ENCODE measurements around the gene STAT3.
"Not testable (repeated sequence)": the region's sequence is repeated elsewhere in the genome, so short reads cannot be mapped to it uniquely, and the experiment has no call there.

The STAT3 gene

GRCh38 chr17:42346481-42346880 is 41.8 kb downstream of the STAT3 start:
- no peak for DNase-seq (ENCODE audit: low read depth)

GRCh38 chr17:42345396-42346073 is 42.7 kb downstream of the STAT3 start:
- DNase-seq (ENCODE audit: low read depth): no peak

DNA sequence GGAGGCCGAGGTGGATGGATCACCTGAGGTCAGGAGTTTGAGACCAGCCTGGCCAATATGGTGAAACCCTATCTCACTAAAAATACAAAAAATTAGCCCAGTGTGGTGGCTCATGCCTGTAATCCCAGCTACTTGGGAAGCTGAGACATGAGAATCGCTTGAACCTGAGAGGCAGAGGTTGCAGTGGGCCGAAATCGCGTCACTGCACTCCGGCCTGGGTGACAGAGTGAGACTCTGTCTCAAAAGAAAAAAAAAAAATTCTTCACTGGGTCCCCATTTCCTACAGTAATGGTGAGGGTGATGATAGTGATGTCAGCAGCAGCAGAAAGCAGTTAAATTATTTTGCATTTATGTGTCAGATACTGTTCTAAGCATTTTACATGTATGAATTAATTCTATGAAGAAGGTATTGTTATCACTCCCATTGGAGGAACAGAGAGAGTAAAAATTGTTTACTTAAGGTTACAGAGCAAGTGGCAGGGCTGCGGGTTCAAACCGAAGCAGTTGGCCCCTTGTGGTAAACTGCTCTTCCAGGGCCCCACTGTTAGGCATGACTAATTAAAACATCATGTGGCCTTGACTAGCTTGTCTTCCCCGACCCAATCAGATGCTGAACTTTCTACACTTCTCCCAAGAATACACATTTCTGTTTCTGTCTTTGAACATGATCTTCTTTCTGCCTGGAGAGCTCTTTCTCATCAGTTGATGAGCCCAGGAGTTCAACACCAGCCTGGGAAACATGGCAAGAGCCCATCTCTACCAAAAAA is 45.8 kb downstream of the STAT3 start:
- DNase-seq (ENCODE audit: low read depth): no peak

GRCh38 chr17:42341568-42341967 is 46.7 kb downstream of the STAT3 start:
- DNase-seq (ENCODE audit: low read depth): no peak

GRCh38 chr17:42340691-42341127 is 47.5 kb downstream of the STAT3 start:
- no peak for DNase-seq (ENCODE audit: low read depth)

DNA sequence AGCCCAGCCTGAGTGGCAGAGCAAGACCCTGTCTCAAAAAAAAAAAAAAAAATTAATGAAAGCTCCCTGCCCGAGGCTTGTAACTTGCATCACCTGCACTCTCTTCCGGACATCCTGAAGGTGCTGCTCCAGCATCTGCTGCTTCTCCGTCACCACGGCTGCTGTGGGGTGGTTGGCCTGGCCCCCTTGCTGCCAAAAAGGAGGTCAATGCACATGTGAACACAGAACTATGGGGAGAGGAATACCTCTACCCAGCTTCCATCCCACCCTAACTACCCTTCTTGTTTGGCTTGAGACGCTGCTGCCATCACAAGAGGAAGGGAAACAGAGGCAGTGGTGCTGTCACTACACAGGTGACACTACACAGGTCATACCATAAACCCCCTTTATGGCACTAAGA is 49.0 kb downstream of the STAT3 start:
- no peak for DNase-seq (ENCODE audit: low read depth)

- DNase-seq (ENCODE audit: low read depth): no peak
Measured at GRCh38 chr17:42338427-42338985, 49.7 kb downstream of the STAT3 start.

DNA sequence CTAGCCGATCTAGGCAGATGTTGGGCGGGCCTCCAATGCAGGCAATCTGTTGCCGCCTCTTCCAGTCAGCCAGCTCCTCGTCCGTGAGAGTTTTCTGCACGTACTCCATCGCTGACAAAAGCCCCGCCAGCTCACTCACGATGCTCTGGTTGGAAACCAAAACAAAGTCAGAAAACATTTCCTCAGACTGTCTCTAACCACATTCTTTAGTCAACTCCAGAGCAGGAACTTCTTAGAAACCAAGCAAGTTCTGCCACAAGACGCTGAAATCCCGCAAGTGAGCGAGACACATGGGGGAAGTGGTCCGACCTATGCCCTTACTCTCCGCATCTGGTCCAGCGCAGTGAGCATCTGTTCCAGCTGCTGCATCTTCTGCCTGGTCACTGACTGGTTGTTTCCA is 50.8 kb downstream of the STAT3 start:
- no peak for DNase-seq (ENCODE audit: low read depth)

DNA sequence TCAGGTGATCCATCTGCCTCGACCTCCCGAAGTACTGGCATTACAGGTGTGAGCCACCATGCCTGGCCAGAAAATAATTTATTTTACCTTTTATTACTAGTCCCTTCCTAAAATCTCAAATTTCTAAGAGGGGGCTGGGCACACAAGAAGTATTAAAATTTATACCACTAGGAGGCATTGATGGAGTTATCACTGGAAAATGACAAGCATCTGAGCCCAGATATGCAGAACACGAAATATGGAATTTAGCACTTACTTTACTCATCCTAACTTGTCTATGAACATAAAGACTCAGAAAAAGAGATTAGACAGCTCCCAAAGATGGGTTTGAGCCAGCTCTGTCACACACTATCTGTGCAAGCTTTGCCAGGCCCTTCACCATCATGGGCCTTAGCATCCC is 53.6 kb downstream of the STAT3 start:
- DNase-seq (ENCODE audit: low read depth): no peak

DNA sequence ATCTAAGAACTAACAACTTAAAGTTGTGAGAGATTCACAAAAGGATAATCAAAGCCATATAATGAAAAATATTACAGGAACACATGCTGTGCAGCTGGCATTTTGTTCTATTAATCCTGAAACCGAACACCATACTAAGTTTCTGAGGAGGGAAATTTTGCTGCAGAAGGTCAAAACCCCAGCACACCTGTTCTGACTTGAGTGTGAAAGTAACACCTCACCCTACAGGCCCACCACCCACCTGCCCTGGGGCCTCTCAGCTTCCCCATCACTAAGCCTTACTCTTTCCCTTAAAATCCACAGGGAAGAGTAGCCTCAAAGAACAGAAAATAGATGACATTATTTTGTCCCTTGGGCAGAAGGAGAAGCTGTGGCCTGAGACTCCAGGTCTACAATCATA is 55.2 kb downstream of the STAT3 start:
- no peak for DNase-seq (ENCODE audit: low read depth)

GRCh38 chr17:42329025-42329976 is 58.9 kb downstream of the STAT3 start:
- no peak for DNase-seq (ENCODE audit: low read depth)

- DNase-seq (ENCODE audit: low read depth): no peak
Measured at GRCh38 chr17:42325026-42325425, 63.2 kb downstream of the STAT3 start.

- DNase-seq (ENCODE audit: low read depth): no peak
Measured at GRCh38 chr17:42323268-42323773, 64.9 kb downstream of the STAT3 start.

GRCh38 chr17:42322382-42323267 is 65.6 kb downstream of the STAT3 start:
- DNase-seq (ENCODE audit: low read depth): peak; percentile 93

GRCh38 chr17:42321555-42321954 is 66.7 kb downstream of the STAT3 start:
- no peak for DNase-seq (ENCODE audit: low read depth)

- not testable (repeated sequence) for DNase-seq (ENCODE audit: low read depth)
Measured at GRCh38 chr17:42317967-42318366, 70.3 kb downstream of the STAT3 start.

DNA sequence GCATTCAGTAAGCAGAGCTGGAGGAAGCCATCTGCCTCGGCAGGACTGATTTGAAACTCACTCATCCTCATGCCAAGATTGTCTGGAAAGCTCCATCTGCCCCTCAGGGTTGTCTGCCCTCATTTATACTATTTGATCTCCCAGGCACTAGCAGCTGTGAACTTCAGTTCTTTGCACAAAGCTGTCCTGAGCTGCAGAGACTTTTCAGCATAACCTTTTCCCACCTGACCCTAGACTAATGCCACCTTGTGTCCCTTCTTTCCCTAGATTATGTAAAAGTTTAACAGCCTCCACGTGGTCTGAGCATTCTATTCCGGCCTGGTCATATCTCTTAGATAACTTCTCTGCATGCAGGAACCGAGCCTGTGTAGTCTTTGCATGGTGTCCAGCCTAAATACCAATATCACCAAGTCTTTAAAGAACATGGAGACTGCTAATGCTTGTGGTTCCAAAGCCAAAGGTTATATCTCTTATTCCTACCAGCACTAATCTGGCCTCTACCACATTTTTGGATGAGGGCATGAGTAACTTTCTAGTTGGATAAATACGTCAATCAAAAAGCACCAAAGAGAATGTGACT is 70.9 kb downstream of the STAT3 start:
- DNase-seq (ENCODE audit: low read depth): no peak

- no peak for DNase-seq (ENCODE audit: low read depth)
Measured at GRCh38 chr17:42316755-42317154, 71.5 kb downstream of the STAT3 start.

- peak; percentile 95 for DNase-seq (ENCODE audit: low read depth)
Measured at GRCh38 chr17:42315402-42316156, 72.7 kb downstream of the STAT3 start.

Measured in CMK (cell line).